Transverse colon (tissue), 4 donors: ENCODE measurements around the gene MAPKAP1. TPM values are rescaled to one million over a fixed set of nuclear protein-coding genes. Genes with fewer than 3 reads are reported as not detected.
A peak's percentile ranks its signal among the peaks of the same experiment; 100 is the strongest.

ENCODE experiments used
- DNase-seq: peaks from one replicate; pipeline ENCODE4 v3.0.0-alpha.2; 2019
- H3K27ac ChIP-seq, 4 donors: fragments of 200-600 bp; sonication (generic); 2 replicates each; pipeline ENCODE4 v1.5.1; 2016 to 2018; ENCODE audit warnings: inconsistent platforms in 4 of 4
- H3K27me3 ChIP-seq: fragments of 200-600 bp; sonication (generic); 2 replicates; pipeline ENCODE4 v1.5.1; 2017; ENCODE audit warnings: inconsistent platforms
- H3K36me3 ChIP-seq, 4 donors: fragments of 200-600 bp; sonication (generic); 2 replicates each; pipeline ENCODE4 v1.5.1; 2017 to 2019; ENCODE audit warnings: inconsistent platforms in 4 of 4
- H3K4me1 ChIP-seq, 4 donors: fragments of 200-600 bp; sonication (generic); 2 replicates each; pipeline ENCODE4 v1.5.1; 2017 to 2020; ENCODE audit warnings: inconsistent platforms in 4 of 4
- H3K4me3 ChIP-seq, 4 donors: fragments of 200-600 bp; sonication (generic); 1 replicate in 1 of 4; 2 replicates in 3 of 4; pipeline versions ENCODE4 v1.5.1 to v1.6.1; 2017 to 2019; ENCODE audit warnings: inconsistent platforms in 4 of 4
- H3K9me3 ChIP-seq, 2 donors: fragments of 200-600 bp; sonication (generic); 2 replicates each; pipeline ENCODE4 v1.5.1; 2017 to 2019; ENCODE audit warnings: inconsistent platforms in 2 of 2
- CTCF ChIP-seq, 5 experiments: fragments of 200-600 bp in 3 of 5; fragments of 450-650 bp in 2 of 5; sonication (generic) in 3 of 5; IDR thresholded peaks; 1 replicate in 2 of 5; 2 replicates in 3 of 5; pipeline ENCODE4 v1.5.1; 2016 to 2017; ENCODE audit warnings: antibody characterized with exemption in 5 of 5, inconsistent platforms in 3 of 5, mild to moderate bottlenecking in 2 of 5, moderate library complexity in 1 of 5
- EP300 ChIP-seq: sonication (generic); formaldehyde crosslinking; IDR thresholded peaks from one replicate; pipeline ENCODE4 v1.6.1; 2017; ENCODE audit warnings: antibody characterized with exemption, low read depth
- POLR2A ChIP-seq: fragments of 450-650 bp; IDR thresholded peaks from one replicate; pipeline ENCODE4 v1.6.1; 2016; ENCODE audit warnings: antibody characterized with exemption, mild to moderate bottlenecking, moderate library complexity
- POLR2AphosphoS5 ChIP-seq, 3 donors: sonication (generic); formaldehyde crosslinking; IDR thresholded peaks; one replicate each; pipeline ENCODE4 v1.6.1; 2016; ENCODE audit warnings: antibody characterized with exemption in 3 of 3
- WGBS, 2 donors: methylation state at CpG; one replicate each; pipeline ENCODE4 v1.1.5; 2018; ENCODE audit warnings: low coverage in 1 of 2; 5-methylcytosine and 5-hydroxymethylcytosine counted together
- in situ Hi-C, 4 donors: fragments of 200-750 bp; cut with MboI; loops; one replicate each; pipeline versions ENCODE4 v1.15.0 to v1.15.1; 2017; ENCODE audit warnings: low sequenced_read_pairs in 3 of 4, low pct_ligation_motif_present in 1 of 4, low pct_unique_long_range_greater_than_20kb in 1 of 4
- intact Hi-C: fragments of 100-400 bp; cut with DNase I; formaldehyde crosslinking; loops from one replicate; pipeline ENCODE4 v1.15.1; 2023; ENCODE audit warnings: low total_unique reads
- total RNA-seq, 4 donors: library from RNA; depleted of rRNA; stranded (reverse); fragments of >200 nt; gene quantifications; one replicate each; pipeline ENCODE4 v1.1.0, GENCODE V29; 2016

The MAPKAP1 gene
- total RNA-seq, 4 donors from 2014 or later, result 59.8 to 83.4 (median 71.2) TPM

- Histone ChIP-seq H3K27me3 (no peaks in the 10 kb centered on the region), H3K27ac (peak overlapping the region in 2 of 4 donors; percentile 6 to 28), H3K9me3 (no peaks in the 10 kb centered on the region), H3K4me1 (peaks cover 13 to 42% (median 22%) of the 10 kb centered on the region in 4 donors), H3K4me3 (no peak overlapping the region), H3K36me3 (no peaks in the 10 kb centered on the region)
- TF ChIP-seq POLR2AphosphoS5 (IDR thresholded peaks at IDR 0.05), result no peak
- no peak for TF ChIP-seq EP300
- TF ChIP-seq CTCF (IDR thresholded peaks at IDR 0.05), result no peak
- TF ChIP-seq POLR2A, result no peak
- DNase-seq, result no peak
- WGBS, 2 donors, result 37 to 45% methylated on average over 5 of the region's 5 CpGs
- in situ Hi-C loops, result no loop called here
- intact Hi-C loops, result no loop called here
Observed at GRCh38 chr9:125509476-125509875, 197.5 kb downstream of the MAPKAP1 start.

DNA sequence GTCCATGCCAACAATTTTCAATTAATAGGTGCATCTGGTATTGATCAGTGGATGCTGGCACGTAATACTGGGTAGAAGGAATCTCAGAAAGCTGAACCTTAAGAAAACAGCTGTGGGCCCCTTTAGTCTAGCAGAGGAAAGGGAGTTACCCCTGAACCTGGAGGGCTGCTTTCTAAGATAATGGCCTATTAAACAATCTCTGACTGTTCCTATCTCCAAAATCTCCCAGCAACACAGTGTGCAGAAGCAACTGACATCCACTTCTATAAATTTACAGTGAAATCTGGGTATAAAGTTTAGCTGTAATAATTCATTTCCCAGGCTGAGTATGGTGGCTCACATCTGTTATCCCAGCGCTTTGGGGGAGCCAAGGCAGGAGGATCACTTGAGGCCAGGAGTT is 198.8 kb downstream of the MAPKAP1 start:
- peaks cover 13 to 32% (median 18%) of the 10 kb centered on the region in 4 donors for H3K4me1 ChIP-seq
- no peak overlapping the region for H3K27ac ChIP-seq
- no peak for DNase-seq
- TF ChIP-seq EP300, result no peak
- TF ChIP-seq POLR2A, result no peak
- TF ChIP-seq CTCF (IDR thresholded peaks at IDR 0.05), result no peak
- no peaks in the 10 kb centered on the region for H3K9me3 ChIP-seq
- whole genome bisulfite sequencing, 2 donors, result 100% methylated on average over 2 of the region's 2 CpGs; no CpG with 5 or more reads in 1 of the 2 donors
- no peak overlapping the region for H3K4me3 ChIP-seq
- in situ Hi-C loops, result no loop called here
- H3K27me3 ChIP-seq, result no peaks in the 10 kb centered on the region
- intact Hi-C loops, result no loop called here
- no peaks in the 10 kb centered on the region for H3K36me3 ChIP-seq

DNA sequence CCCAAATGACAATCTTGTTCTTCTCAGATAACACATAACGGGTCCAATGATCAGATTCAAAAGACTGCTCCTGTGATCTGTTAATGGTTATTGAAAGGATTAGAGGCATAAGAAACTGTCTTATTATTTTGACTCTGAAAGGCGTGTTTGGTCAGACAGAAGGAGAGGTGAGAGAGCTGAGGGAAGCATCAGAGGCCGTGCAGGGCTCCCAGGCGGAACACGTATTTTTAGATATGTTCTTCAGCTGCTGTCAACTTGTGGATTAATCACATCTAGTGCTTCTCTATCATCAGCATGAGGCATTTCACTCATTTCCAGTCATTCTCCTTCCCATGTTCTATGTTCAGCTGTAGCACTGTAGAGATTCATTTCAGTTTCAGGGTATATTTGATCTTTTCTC is 199.8 kb downstream of the MAPKAP1 start:
- no peaks in the 10 kb centered on the region for H3K9me3 ChIP-seq
- H3K27me3 ChIP-seq, result no peaks in the 10 kb centered on the region
- H3K4me3 ChIP-seq, result no peak overlapping the region
- no peaks in the 10 kb centered on the region for H3K36me3 ChIP-seq
- H3K27ac ChIP-seq, result peak overlapping the region in 1 of 4 donors; percentile 65
- H3K4me1 ChIP-seq, result peaks cover 9 to 22% (median 15%) of the 10 kb centered on the region in 4 donors
- DNase-seq, result no peak
- no peak for TF ChIP-seq POLR2A
- no peak for TF ChIP-seq EP300
- no peak for TF ChIP-seq POLR2AphosphoS5 (IDR thresholded peaks at IDR 0.05)
- TF ChIP-seq CTCF (IDR thresholded peaks at IDR 0.05), result no peak
- in situ Hi-C loops, result no loop called here
- intact Hi-C loops, result no loop called here
- WGBS, 2 donors, result 76 to 91% methylated on average over 4 to 5 of the region's 5 CpGs

GRCh38 chr9:125505988-125506438 is 201.0 kb downstream of the MAPKAP1 start:
- in situ Hi-C loops, result no loop called here
- H3K27me3 ChIP-seq, result no peaks in the 10 kb centered on the region
- peaks cover 0 to 12% (median 8%) of the 10 kb centered on the region in 4 donors for H3K4me1 ChIP-seq
- WGBS, 2 donors, result 82 to 93% methylated on average over 5 to 14 of the region's 14 CpGs
- intact Hi-C loops, result no loop called here
- H3K36me3 ChIP-seq, result peaks cover 0 to 4% (median 0%) of the 10 kb centered on the region in 4 donors
- TF ChIP-seq EP300, result no peak
- peak in 1 of 3 donors; percentile 23 for TF ChIP-seq POLR2AphosphoS5 (IDR thresholded peaks at IDR 0.05)
- no peak overlapping the region for H3K4me3 ChIP-seq
- DNase-seq, result no peak
- peak overlapping the region; percentile 33 to 65 (median 55) for H3K27ac ChIP-seq
- no peaks in the 10 kb centered on the region for H3K9me3 ChIP-seq

- DNase-seq, result no peak
- no peaks in the 10 kb centered on the region for H3K9me3 ChIP-seq
- intact Hi-C loops (no loop called here), in situ Hi-C loops (no loop called here)
- no peaks in the 10 kb centered on the region for H3K27me3 ChIP-seq
- H3K36me3 ChIP-seq, result peaks cover 0 to 4% (median 0%) of the 10 kb centered on the region in 4 donors
- TF ChIP-seq EP300 (no peak), POLR2A (no peak), POLR2AphosphoS5 (IDR thresholded peaks at IDR 0.05) (no peak), CTCF (IDR thresholded peaks at IDR 0.05) (no peak)
- WGBS, 2 donors, result 90 to 92% methylated on average over 1 of the region's 1 CpG
- no peak overlapping the region for H3K27ac ChIP-seq
- H3K4me3 ChIP-seq, result no peak overlapping the region
- H3K4me1 ChIP-seq, result peaks cover 0 to 10% (median 4%) of the 10 kb centered on the region in 4 donors
Observed at GRCh38 chr9:125504616-125505015, 202.4 kb downstream of the MAPKAP1 start.
